Astrocyte (in vitro differentiated cells and primary cell): ENCODE data around the gene LRRC3. TPM values are rescaled to one million over a fixed set of nuclear protein-coding genes. Genes with fewer than 3 reads are reported as not detected.

Source experiments
- DNase-seq: peaks from one replicate; pipeline ENCODE4 v3.0.0-alpha.2; 2010; ENCODE audit warnings: low read depth
- FAIRE-seq: peaks from 2 replicates; lab custom pipeline; 2011; peaks lifted over from hg19 to GRCh38; lab: Jason Lieb, UNC
- H2AFZ ChIP-seq: 2 replicates; pipeline ENCODE4 v1.6.0; 2012; ENCODE audit warnings: low read depth, low read length, inconsistent platforms
- H3K27ac ChIP-seq: 2 replicates; pipeline ENCODE4 v1.5.1; 2011; ENCODE audit warnings: low read depth, low read length, inconsistent platforms
- H3K27me3 ChIP-seq: 2 replicates; pipeline ENCODE4 v1.6.0; 2011; ENCODE audit warnings: low read length, inconsistent platforms; ENCODE audit not compliant: insufficient read depth
- H3K36me3 ChIP-seq: 2 replicates; pipeline ENCODE4 v1.5.1; 2011; ENCODE audit warnings: low read length, inconsistent platforms; ENCODE audit not compliant: insufficient read depth
- H3K4me1 ChIP-seq: 2 replicates; pipeline ENCODE4 v1.5.1; 2011; ENCODE audit warnings: low read length, inconsistent platforms; ENCODE audit not compliant: insufficient read depth
- H3K4me2 ChIP-seq: 2 replicates; pipeline ENCODE4 v1.6.0; 2012; ENCODE audit warnings: low read length, inconsistent platforms
- H3K4me3 ChIP-seq: 2 replicates; pipeline ENCODE4 v1.5.1; 2011; ENCODE audit warnings: low read depth, mild to moderate bottlenecking, low read length, inconsistent platforms; ENCODE audit not compliant: insufficient read depth
- H3K79me2 ChIP-seq: 2 replicates; pipeline ENCODE4 v1.6.0; 2012; ENCODE audit warnings: mild to moderate bottlenecking, low read length, inconsistent platforms; ENCODE audit not compliant: insufficient read depth
- H3K9ac ChIP-seq: 2 replicates; pipeline ENCODE4 v1.6.0; 2012; ENCODE audit warnings: mild to moderate bottlenecking, low read length, inconsistent platforms
- H3K9me3 ChIP-seq: 2 replicates; pipeline ENCODE4 v1.5.1; 2012; ENCODE audit warnings: low read depth, mild to moderate bottlenecking, low read length, inconsistent platforms; ENCODE audit not compliant: insufficient read depth
- H4K20me1 ChIP-seq: 2 replicates; pipeline ENCODE4 v1.6.0; 2012; ENCODE audit warnings: low read length, inconsistent platforms; ENCODE audit not compliant: insufficient read depth
- H3K27ac Mint-ChIP-seq: one replicate; pipeline ENCODE4 v1.8.0; 2021; ENCODE audit warnings: mild to moderate bottlenecking, mixed read lengths; ENCODE audit not compliant: unreplicated experiment
- H3K27me3 Mint-ChIP-seq: one replicate; pipeline ENCODE4 v1.8.0; 2021; ENCODE audit warnings: low read depth, mixed read lengths; ENCODE audit not compliant: unreplicated experiment
- H3K36me3 Mint-ChIP-seq: one replicate; pipeline ENCODE4 v1.8.0; 2021; ENCODE audit warnings: low read depth, mixed read lengths; ENCODE audit not compliant: unreplicated experiment
- H3K4me1 Mint-ChIP-seq: one replicate; pipeline ENCODE4 v1.8.0; 2021; ENCODE audit warnings: low read depth, mixed read lengths; ENCODE audit not compliant: unreplicated experiment
- H3K4me3 Mint-ChIP-seq: one replicate; pipeline ENCODE4 v1.8.0; 2021; ENCODE audit warnings: mild to moderate bottlenecking, moderate library complexity, mixed read lengths; ENCODE audit not compliant: unreplicated experiment
- H3K9me3 Mint-ChIP-seq: one replicate; pipeline ENCODE4 v1.8.0; 2021; ENCODE audit warnings: mild to moderate bottlenecking, mixed read lengths; ENCODE audit not compliant: unreplicated experiment
- CTCF ChIP-seq: IDR thresholded peaks from 2 replicates; pipeline ENCODE4 v1.5.1; 2011; ENCODE audit warnings: low read depth, mild to moderate bottlenecking, inconsistent platforms, low read length, moderate library complexity; ENCODE audit not compliant: insufficient read depth
- EZH2 ChIP-seq: IDR thresholded peaks from 2 replicates; pipeline ENCODE4 v1.6.1; 2012; ENCODE audit warnings: mild to moderate bottlenecking, low read length, inconsistent platforms; ENCODE audit not compliant: insufficient read depth
- total RNA-seq: library from RNA; stranded (reverse); gene quantifications from 2 replicates; pipeline ENCODE4 v1.2.1, GENCODE V29; 2021

LRRC3 gene
- total RNA-seq, 1 donor from 2014 or later: 5.2 TPM

GRCh38 chr21:44425307-44425894 is 29.9 kb upstream of the LRRC3 start:
- Mint-ChIP-seq H3K36me3 (no peaks in the 10 kb centered on the region), H3K27ac (no peak overlapping the region), H3K9me3 (peaks cover 7% of the 10 kb centered on the region), H3K4me1 (no peaks in the 10 kb centered on the region), H3K27me3 (peaks cover 9% of the 10 kb centered on the region), H3K4me3 (no peak overlapping the region)
- TF ChIP-seq EZH2 (no peak), CTCF (no peak)
- no peaks in the 10 kb centered on the region for H3K79me2 ChIP-seq
- no peak overlapping the region for H3K4me3 ChIP-seq
- FAIRE-seq: no peak
- no peak overlapping the region for H2AFZ ChIP-seq
- H3K4me1 ChIP-seq: no peaks in the 10 kb centered on the region
- no peak for DNase-seq
- H3K27ac ChIP-seq: no peak overlapping the region
- no peak overlapping the region for H3K4me2 ChIP-seq
- H3K27me3 ChIP-seq: no peaks in the 10 kb centered on the region
- no peaks in the 10 kb centered on the region for H3K36me3 ChIP-seq
- peaks cover 4% of the 10 kb centered on the region for H3K9me3 ChIP-seq
- H4K20me1 ChIP-seq: no peaks in the 10 kb centered on the region
- H3K9ac ChIP-seq: no peak overlapping the region

GRCh38 chr21:44425895-44426662 is 29.2 kb upstream of the LRRC3 start:
- H3K36me3 Mint-ChIP-seq: no peaks in the 10 kb centered on the region
- H3K27ac Mint-ChIP-seq: no peak overlapping the region

More at GRCh38 chr21:44425895-44426662, 29.2 kb upstream of the LRRC3 start:
- Histone ChIP-seq H3K4me3 (no peak overlapping the region), H4K20me1 (no peaks in the 10 kb centered on the region), H3K4me1 (no peaks in the 10 kb centered on the region), H3K4me2 (no peak overlapping the region), H3K79me2 (no peaks in the 10 kb centered on the region), H3K27me3 (no peaks in the 10 kb centered on the region), H3K27ac (no peak overlapping the region), H3K9ac (no peak overlapping the region), H3K9me3 (peaks cover 4% of the 10 kb centered on the region), H3K36me3 (no peaks in the 10 kb centered on the region), H2AFZ (no peak overlapping the region)
- Mint-ChIP-seq H3K4me3 (no peak overlapping the region), H3K27me3 (peaks cover 9% of the 10 kb centered on the region), H3K4me1 (no peaks in the 10 kb centered on the region), H3K9me3 (peaks cover 7% of the 10 kb centered on the region)
- DNase-seq (no peak), FAIRE-seq (no peak)
- TF ChIP-seq CTCF (no peak), EZH2 (no peak)
